ENCODE measurements around the gene INTS12. TPM values are rescaled to one million over a fixed set of nuclear protein-coding genes. Genes with fewer than 3 reads are reported as not detected.
"Not testable (repeated sequence)": the region's sequence is repeated elsewhere in the genome, so short reads cannot be mapped to it uniquely, and the experiment has no call there.

Gene INTS12
- total RNA-seq, 2 donors from 2014 or later: 16.7 to 20.2 TPM

DNA sequence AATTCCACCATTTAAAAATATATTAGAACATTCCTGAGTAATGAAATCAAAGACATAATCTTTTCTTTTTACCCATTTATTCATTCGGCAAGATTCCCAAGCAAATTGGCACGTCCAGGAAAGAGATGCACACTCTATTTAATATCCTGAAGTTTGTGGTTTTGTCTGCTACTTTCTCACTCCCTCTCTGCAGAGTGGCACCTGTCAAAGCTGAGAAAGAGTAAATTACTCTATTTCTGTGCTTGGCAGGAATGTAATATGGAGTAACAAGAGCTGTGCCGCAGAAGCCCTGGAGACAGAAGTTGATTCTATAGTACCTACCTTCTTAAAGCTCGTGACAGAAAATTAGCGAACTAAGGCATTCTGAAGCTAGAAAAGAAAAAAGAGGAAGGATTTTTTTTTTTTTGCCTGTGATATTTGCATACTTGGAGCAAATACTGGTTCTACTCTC, 5.6 kb upstream of the INTS12 start:
- H3K27ac Mint-ChIP-seq: no peak overlapping the region
- H3K36me3 Mint-ChIP-seq (ENCODE audit: low read depth): no peaks in the 10 kb centered on the region
- H3K4me1 Mint-ChIP-seq: peaks cover 9% of the 10 kb centered on the region
- no peaks in the 10 kb centered on the region for H3K9me3 ChIP-seq (ENCODE audit: control insufficient read depth, low read length, poor library complexity, severe bottlenecking)
- ATAC-seq (no peak), DNase-seq (no peak)
- no peak overlapping the region for H3K4me3 Mint-ChIP-seq
- no peaks in the 10 kb centered on the region for H3K27me3 Mint-ChIP-seq

GRCh38 chr4:105712766-105713165, 4.3 kb upstream of the INTS12 start:
- no peak overlapping the region for H3K4me3 Mint-ChIP-seq
- no peak for ATAC-seq

DNA sequence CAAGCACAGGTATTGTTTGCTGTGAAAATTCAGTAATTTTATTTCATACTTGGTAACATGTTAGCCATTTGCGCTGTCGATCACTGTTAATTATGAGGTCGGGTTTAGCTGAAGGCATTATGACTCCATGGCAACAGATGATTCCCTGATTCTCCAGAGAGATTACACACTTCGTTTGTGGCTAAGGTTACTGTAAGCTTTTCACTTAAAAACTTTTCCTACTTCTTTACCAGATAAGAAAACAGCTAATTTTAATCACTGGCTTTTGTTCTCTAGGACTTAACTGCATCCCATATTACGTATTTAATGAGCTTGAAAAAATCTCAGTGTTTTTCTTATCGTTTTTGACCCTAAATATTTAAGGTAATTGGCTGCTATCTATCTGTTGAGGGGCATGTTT, 2.2 kb upstream of the INTS12 start:
- DNase-seq: no peak
- H3K4me1 Mint-ChIP-seq: peaks cover 28% of the 10 kb centered on the region
- H3K27ac Mint-ChIP-seq: no peak overlapping the region
- peaks cover 3% of the 10 kb centered on the region for H3K36me3 Mint-ChIP-seq (ENCODE audit: low read depth)
- H3K4me3 Mint-ChIP-seq: no peak overlapping the region
- H3K9me3 ChIP-seq (ENCODE audit: control insufficient read depth, low read length, poor library complexity, severe bottlenecking): no peaks in the 10 kb centered on the region
- ATAC-seq: no peak
- H3K27me3 Mint-ChIP-seq: no peaks in the 10 kb centered on the region

More at GRCh38 chr4:105712766-105713165, 4.3 kb upstream of the INTS12 start:
- Mint-ChIP-seq H3K27ac (no peak overlapping the region), H3K27me3 (no peaks in the 10 kb centered on the region), H3K36me3 (ENCODE audit: low read depth) (no peaks in the 10 kb centered on the region), H3K4me1 (peaks cover 13% of the 10 kb centered on the region)
- no peak for DNase-seq
- H3K9me3 ChIP-seq (ENCODE audit: control insufficient read depth, low read length, poor library complexity, severe bottlenecking): no peaks in the 10 kb centered on the region

- no peak for DNase-seq
- H3K27ac Mint-ChIP-seq: peak overlapping the region; percentile 96
- ATAC-seq: no peak
- peak overlapping the region; percentile 99 for H3K4me3 Mint-ChIP-seq
- no peaks in the 10 kb centered on the region for H3K9me3 ChIP-seq (ENCODE audit: control insufficient read depth, low read length, poor library complexity, severe bottlenecking)
- H3K27me3 Mint-ChIP-seq: no peaks in the 10 kb centered on the region
- H3K36me3 Mint-ChIP-seq (ENCODE audit: low read depth): peaks cover 3% of the 10 kb centered on the region
- H3K4me1 Mint-ChIP-seq: peaks cover 28% of the 10 kb centered on the region
Observed at GRCh38 chr4:105710012-105710600, 1.6 kb upstream of the INTS12 start.

- H3K36me3 Mint-ChIP-seq (ENCODE audit: low read depth): peaks cover 3% of the 10 kb centered on the region
- peak overlapping the region; percentile 96 for H3K27ac Mint-ChIP-seq
- peak overlapping the region; percentile 99 for H3K4me3 Mint-ChIP-seq
- H3K9me3 ChIP-seq (ENCODE audit: control insufficient read depth, low read length, poor library complexity, severe bottlenecking): no peaks in the 10 kb centered on the region
- ATAC-seq (peak; percentile 22), DNase-seq (no peak)
- peaks cover 28% of the 10 kb centered on the region for H3K4me1 Mint-ChIP-seq
- H3K27me3 Mint-ChIP-seq: no peaks in the 10 kb centered on the region
Observed at GRCh38 chr4:105709081-105709450, 577 bp upstream of the INTS12 start.

GRCh38 chr4:105707782-105708180, 708 bp downstream of the INTS12 start:
- peaks cover 3% of the 10 kb centered on the region for H3K36me3 Mint-ChIP-seq (ENCODE audit: low read depth)
- no peaks in the 10 kb centered on the region for H3K9me3 ChIP-seq (ENCODE audit: control insufficient read depth, low read length, poor library complexity, severe bottlenecking)
- DNase-seq (no peak), ATAC-seq (no peak)
- peak overlapping the region; percentile 96 for H3K27ac Mint-ChIP-seq
- H3K4me3 Mint-ChIP-seq: peak overlapping the region; percentile 99
- H3K4me1 Mint-ChIP-seq: peaks cover 27% of the 10 kb centered on the region
- H3K27me3 Mint-ChIP-seq: no peaks in the 10 kb centered on the region

GRCh38 chr4:105698607-105699006, 9.9 kb downstream of the INTS12 start:
- peaks cover 10% of the 10 kb centered on the region for H3K4me1 Mint-ChIP-seq
- no peak overlapping the region for H3K27ac Mint-ChIP-seq
- no peak for ATAC-seq
- no peak for DNase-seq
- H3K36me3 Mint-ChIP-seq (ENCODE audit: low read depth): peaks cover 2% of the 10 kb centered on the region
- no peaks in the 10 kb centered on the region for H3K9me3 ChIP-seq (ENCODE audit: control insufficient read depth, low read length, poor library complexity, severe bottlenecking)
- no peak overlapping the region for H3K4me3 Mint-ChIP-seq
- H3K27me3 Mint-ChIP-seq: no peaks in the 10 kb centered on the region

DNA sequence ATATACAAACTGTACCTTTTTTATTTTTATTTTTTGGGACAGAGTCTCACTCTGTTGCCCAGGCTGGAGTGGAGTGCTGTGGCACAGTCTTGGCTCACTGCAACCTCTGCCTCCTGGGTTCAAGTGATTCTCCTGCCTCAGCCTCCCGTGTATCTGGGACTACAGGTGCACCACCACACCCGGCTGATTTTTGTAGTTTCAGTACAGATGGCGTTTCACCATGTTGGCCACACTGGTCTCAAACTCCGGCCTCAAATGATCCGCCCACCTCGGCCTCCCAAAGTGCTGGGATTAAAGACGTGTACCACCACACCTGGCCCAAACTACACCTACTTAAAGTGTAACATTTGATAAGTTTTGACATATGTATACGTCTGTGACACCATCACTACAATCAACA, 12.7 kb downstream of the INTS12 start:
- not testable (repeated sequence) for H3K27ac Mint-ChIP-seq; H3K36me3 Mint-ChIP-seq (ENCODE audit: low read depth); H3K4me3 Mint-ChIP-seq; H3K4me1 Mint-ChIP-seq; H3K9me3 ChIP-seq (ENCODE audit: control insufficient read depth, low read length, poor library complexity, severe bottlenecking); DNase-seq; ATAC-seq; H3K27me3 Mint-ChIP-seq

GRCh38 chr4:105694812-105695211, 13.7 kb downstream of the INTS12 start:
- not testable (repeated sequence) for H3K27ac Mint-ChIP-seq; H3K27me3 Mint-ChIP-seq; H3K4me3 Mint-ChIP-seq; H3K9me3 ChIP-seq (ENCODE audit: control insufficient read depth, low read length, poor library complexity, severe bottlenecking); H3K4me1 Mint-ChIP-seq; ATAC-seq; DNase-seq; H3K36me3 Mint-ChIP-seq (ENCODE audit: low read depth)

DNA sequence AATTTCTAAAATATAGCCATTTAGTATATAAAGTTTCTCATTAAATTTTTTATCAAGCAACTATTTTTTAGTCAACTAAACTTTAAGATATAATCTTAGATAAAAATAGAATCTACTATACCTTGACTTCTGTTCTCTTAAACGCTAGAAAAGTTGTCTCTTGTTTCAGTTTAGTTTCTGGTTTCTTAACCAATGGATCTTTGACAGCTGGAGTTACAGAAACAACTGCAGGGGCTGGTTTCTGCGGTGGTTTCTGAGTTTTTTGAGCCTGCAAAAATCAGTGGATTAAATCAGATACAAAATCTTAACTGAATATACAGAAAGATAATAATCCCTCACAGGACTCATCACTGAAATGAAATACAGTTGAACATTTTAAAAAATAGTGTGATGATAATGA, 21.9 kb downstream of the INTS12 start:
- no peaks in the 10 kb centered on the region for H3K9me3 ChIP-seq (ENCODE audit: control insufficient read depth, low read length, poor library complexity, severe bottlenecking)
- Mint-ChIP-seq H3K27ac (no peak overlapping the region), H3K27me3 (no peaks in the 10 kb centered on the region), H3K36me3 (ENCODE audit: low read depth) (peaks cover 7% of the 10 kb centered on the region), H3K4me3 (no peak overlapping the region), H3K4me1 (peaks cover 5% of the 10 kb centered on the region)
- no peak for ATAC-seq
- DNase-seq: no peak

DNA sequence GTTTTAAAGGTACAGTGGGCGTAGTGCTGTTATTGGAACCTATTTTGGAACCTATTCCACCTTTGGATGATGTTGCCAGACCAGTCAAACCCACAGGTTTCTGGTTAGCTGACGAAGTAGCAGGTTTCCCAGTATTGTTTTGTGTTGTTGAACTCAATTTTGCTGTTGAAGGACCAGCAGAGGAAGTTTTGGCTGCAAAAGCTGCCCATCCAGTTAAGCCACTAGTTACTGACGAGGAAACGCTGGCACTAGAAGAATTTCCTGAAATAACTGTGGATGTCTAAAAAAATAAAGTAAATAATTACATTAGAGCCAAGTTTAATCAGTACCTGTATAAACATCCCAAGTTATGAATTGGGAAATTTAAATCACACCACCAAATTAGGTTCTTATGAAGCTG, 25.5 kb downstream of the INTS12 start:
- no peak overlapping the region for H3K27ac Mint-ChIP-seq
- no peaks in the 10 kb centered on the region for H3K27me3 Mint-ChIP-seq
- no peaks in the 10 kb centered on the region for H3K36me3 Mint-ChIP-seq (ENCODE audit: low read depth)
- H3K4me1 Mint-ChIP-seq: no peaks in the 10 kb centered on the region
- DNase-seq: no peak
- H3K9me3 ChIP-seq (ENCODE audit: control insufficient read depth, low read length, poor library complexity, severe bottlenecking): no peaks in the 10 kb centered on the region
- H3K4me3 Mint-ChIP-seq: no peak overlapping the region
- no peak for ATAC-seq

DNA sequence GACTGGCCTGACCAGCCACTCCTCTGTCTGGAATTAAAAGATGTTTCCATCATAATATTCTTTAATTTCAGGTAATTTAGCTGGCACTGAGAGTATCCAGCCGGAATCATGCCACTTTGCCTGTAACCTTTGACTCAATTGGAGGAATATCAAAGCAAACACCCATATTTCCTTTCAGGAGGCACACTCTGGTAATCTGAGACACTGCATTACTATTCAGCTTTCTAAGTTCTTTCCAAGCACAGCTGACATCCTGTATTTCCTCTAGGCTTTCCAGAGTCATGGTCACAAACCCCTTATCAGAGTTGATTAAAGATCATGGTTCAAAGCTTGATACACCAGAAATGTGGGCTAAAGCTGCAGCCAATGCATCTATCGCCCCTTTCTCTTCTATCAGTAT, 29.3 kb downstream of the INTS12 start:
- Mint-ChIP-seq H3K4me1 (no peaks in the 10 kb centered on the region), H3K27me3 (peaks cover under 1% of the 10 kb centered on the region), H3K27ac (no peak overlapping the region), H3K4me3 (no peak overlapping the region), H3K36me3 (ENCODE audit: low read depth) (no peaks in the 10 kb centered on the region)
- DNase-seq: no peak
- H3K9me3 ChIP-seq (ENCODE audit: control insufficient read depth, low read length, poor library complexity, severe bottlenecking): no peaks in the 10 kb centered on the region
- ATAC-seq: no peak

DNA sequence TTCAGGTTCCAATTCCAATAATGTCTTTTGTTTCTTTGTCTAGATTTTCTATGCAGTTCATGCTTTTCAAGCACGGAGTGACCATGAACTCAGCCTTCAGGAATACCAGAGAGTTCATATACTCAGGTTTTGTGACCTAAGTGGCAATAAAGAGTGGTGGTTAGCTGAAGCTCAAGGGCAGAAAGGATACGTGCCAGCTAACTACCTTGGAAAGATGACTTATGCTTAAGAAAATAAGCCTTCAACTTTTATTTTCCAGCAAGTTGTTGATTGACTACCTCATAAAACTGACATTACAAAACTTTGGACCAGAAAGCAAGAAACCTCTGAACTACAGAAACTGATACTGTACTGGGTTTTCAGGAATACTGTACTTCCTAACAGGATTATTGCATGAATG, 30.8 kb downstream of the INTS12 start:
- no peak overlapping the region for H3K4me3 Mint-ChIP-seq
- peaks cover 15% of the 10 kb centered on the region for H3K27me3 Mint-ChIP-seq
- H3K27ac Mint-ChIP-seq: no peak overlapping the region
- no peak for ATAC-seq
- no peaks in the 10 kb centered on the region for H3K9me3 ChIP-seq (ENCODE audit: control insufficient read depth, low read length, poor library complexity, severe bottlenecking)
- no peak for DNase-seq
- no peaks in the 10 kb centered on the region for H3K36me3 Mint-ChIP-seq (ENCODE audit: low read depth)
- no peaks in the 10 kb centered on the region for H3K4me1 Mint-ChIP-seq

DNA sequence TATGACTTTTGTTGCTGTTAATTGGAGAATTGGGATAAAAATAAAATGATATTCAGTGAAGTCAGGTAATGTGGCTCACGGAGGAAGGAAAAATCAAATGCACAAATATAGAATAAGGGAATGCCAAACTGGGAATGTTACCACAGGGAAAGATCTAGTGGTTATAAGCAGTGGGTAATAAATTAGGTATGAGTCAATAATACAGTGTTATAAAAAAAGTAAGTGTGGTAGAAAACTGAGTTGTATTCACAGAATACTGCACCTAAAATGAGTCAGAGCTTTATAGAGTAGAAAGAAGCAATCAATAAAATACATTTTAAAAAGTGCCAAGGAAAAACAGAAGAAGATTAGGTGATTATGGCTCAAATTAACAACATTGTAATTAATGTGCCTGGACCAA, 34.5 kb downstream of the INTS12 start:
- H3K9me3 ChIP-seq (ENCODE audit: control insufficient read depth, low read length, poor library complexity, severe bottlenecking): no peaks in the 10 kb centered on the region
- DNase-seq: no peak
- no peak overlapping the region for H3K4me3 Mint-ChIP-seq
- H3K27me3 Mint-ChIP-seq: peaks cover 25% of the 10 kb centered on the region
- no peaks in the 10 kb centered on the region for H3K36me3 Mint-ChIP-seq (ENCODE audit: low read depth)
- peaks cover 2% of the 10 kb centered on the region for H3K4me1 Mint-ChIP-seq
- no peak overlapping the region for H3K27ac Mint-ChIP-seq
- no peak for ATAC-seq

Measured in T-helper 17 cell (primary cell).